Ovary (tissue), 9 donors: ENCODE measurements around the gene AKAP6. TPM values are rescaled to one million over a fixed set of nuclear protein-coding genes. Genes with fewer than 3 reads are reported as not detected.

Source experiments
- DNase-seq, 5 donors: peaks; one replicate each; pipeline ENCODE4 v3.0.0-alpha.2; 2019 to 2020
- H3K27ac ChIP-seq, 2 donors: fragments of 200-600 bp; one replicate each; pipeline versions ENCODE4 v1.5.1 to v1.8.0; 2019 to 2022
- H3K27me3 ChIP-seq: fragments of 200-600 bp; one replicate; pipeline ENCODE4 v1.8.0; 2022
- H3K36me3 ChIP-seq: fragments of 200-600 bp; sonication (generic); one replicate; pipeline ENCODE4 v1.5.1; 2019
- H3K4me1 ChIP-seq: one replicate; pipeline ENCODE4 v1.8.1; 2013; ENCODE audit warnings: mild to moderate bottlenecking, moderate library complexity; ENCODE audit not compliant: insufficient read depth
- H3K4me3 ChIP-seq: fragments of 200-600 bp; sonication (generic); one replicate; pipeline ENCODE4 v1.5.1; 2017
- H3K9me3 ChIP-seq, 2 donors: fragments of 200-600 bp in 1 of 2; sonication (generic) in 1 of 2; one replicate each; pipeline versions ENCODE4 v1.5.1 to v1.8.1; 2013 to 2019; ENCODE audit warnings: mild to moderate bottlenecking in 1 of 2, moderate library complexity in 1 of 2
- CTCF ChIP-seq, 3 donors: fragments of 450-650 bp in 2 of 3; fragments of 200-600 bp in 1 of 3; IDR thresholded peaks; one replicate each; pipeline versions ENCODE4 v1.5.1 to v1.8.0; 2016 to 2022; ENCODE audit warnings: antibody characterized with exemption in 3 of 3, mild to moderate bottlenecking in 1 of 3
- EP300 ChIP-seq: sonication (generic); formaldehyde crosslinking; IDR thresholded peaks from one replicate; pipeline ENCODE4 v1.6.1; 2017; ENCODE audit warnings: antibody characterized with exemption
- POLR2A ChIP-seq: fragments of 450-650 bp; IDR thresholded peaks from one replicate; pipeline ENCODE4 v1.6.1; 2017; ENCODE audit warnings: antibody characterized with exemption, mild to moderate bottlenecking, moderate library complexity
- WGBS, 3 donors: extraction: QIAGEN DNeasy Blood & Tissue Kit in 1 of 3; methylation state at CpG; one replicate each; pipeline versions ENCODE4 v1.1.5 to v1.1.7; 2013 to 2017; 5-methylcytosine and 5-hydroxymethylcytosine counted together
- intact Hi-C, 4 donors: fragments of 100-400 bp; cut with DNase I; formaldehyde crosslinking; loops; one replicate each; pipeline versions ENCODE4 v1.11.0 to v1.15.1; 2022 to 2023
- polyA plus RNA-seq, 2 donors: library from polyadenylated mRNA; stranded (reverse); fragments of 200-250 nt in 1 of 2; fragments of 350-450 nt in 1 of 2; fragmentation: Illumina TruSeq in 1 of 2; extraction: RNeasy Lipid Tissue Mini Kit (QIAGEN cat#74804) in 1 of 2; gene quantifications; one replicate each; pipeline ENCODE4 v1.2.3, GENCODE V29; 2013 to 2014
- total RNA-seq, 7 donors: library from RNA; depleted of rRNA in 2 of 7; stranded (reverse); fragments of >200 nt in 2 of 7; fragmentation: NEBNext Ultra II Directional in 3 of 7; extraction: Animal tissue kit (Norgen Biotek cat#: 25700) in 3 of 7; gene quantifications; one replicate each; pipeline versions ENCODE4 v1.1.0 to v1.2.4, GENCODE V29; 2016 to 2023
- donor health status: DM: no; HTN: no; CAD: no; lungs with moderate emphysema.
- donor health status: DM: no; HTN: no; CAD: no.
- donor health status: Bipolar disorder and iron deficiency.
- donor health status: DM: yes; HTN: yes; CAD: no.
- donor health status: DM: no; HTN: no; CAD: no.
- donor health status: DM: yes; HTN: yes; CAD: no.

The AKAP6 gene
- total and polyA plus RNA-seq, 9 donors, result 2.3 to 13.1 (median 6.9) TPM

- no peak for DNase-seq
- intact Hi-C loops, result no loop called here
- WGBS, 3 donors, result 64 to 77% (median 76%) methylated on average over 3 of the region's 3 CpGs
- H3K36me3 ChIP-seq, result no peaks in the 10 kb centered on the region
- no peak for TF ChIP-seq EP300
- no peak for TF ChIP-seq CTCF (IDR thresholded peaks at IDR 0.05)
- no peak for TF ChIP-seq POLR2A
- no peak overlapping the region for H3K4me3 ChIP-seq
- H3K27me3 ChIP-seq, result no peaks in the 10 kb centered on the region
- H3K9me3 ChIP-seq, result no peaks in the 10 kb centered on the region
- H3K27ac ChIP-seq, result no peak overlapping the region
- H3K4me1 ChIP-seq, result peaks cover under 1% of the 10 kb centered on the region
Measured at GRCh38 chr14:32694795-32695449, 365.8 kb downstream of the AKAP6 start.

DNA sequence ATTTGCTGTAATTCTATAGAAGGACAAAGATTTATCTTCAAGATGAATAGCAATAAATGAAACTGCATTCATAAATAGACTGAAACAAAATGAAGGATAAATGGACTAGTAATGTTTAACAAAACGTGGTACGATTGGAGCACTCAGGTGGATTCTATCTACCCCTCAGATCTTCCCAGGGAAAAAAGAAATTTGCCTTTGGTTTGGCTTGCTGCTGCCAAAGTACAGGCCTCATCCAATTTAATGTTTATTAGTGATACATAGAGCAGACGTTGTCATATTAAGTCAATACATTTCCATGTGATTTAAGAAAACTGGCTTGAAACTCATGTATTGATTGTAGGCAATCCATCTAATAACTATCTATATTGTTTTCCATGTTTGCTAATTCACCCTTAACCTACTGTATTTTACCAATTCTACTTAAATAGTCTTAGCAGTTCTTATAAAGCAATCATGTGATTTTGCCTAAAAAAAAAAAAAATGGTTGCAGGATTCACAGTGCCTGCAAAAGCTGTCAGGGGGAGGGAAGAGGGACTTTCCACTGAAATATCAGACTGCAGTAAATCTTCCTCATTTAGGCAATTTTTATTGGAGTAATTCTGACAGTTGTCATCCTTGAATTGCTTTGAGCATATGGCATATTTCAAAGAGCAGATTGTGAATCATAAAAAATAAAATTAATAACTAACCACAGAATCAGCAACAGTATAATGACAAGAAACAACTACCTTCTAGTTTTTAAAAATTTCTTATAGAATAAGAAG is 367.4 kb downstream of the AKAP6 start:
- peaks cover 2% of the 10 kb centered on the region for H3K4me1 ChIP-seq
- no peaks in the 10 kb centered on the region for H3K9me3 ChIP-seq
- no peaks in the 10 kb centered on the region for H3K36me3 ChIP-seq
- no peaks in the 10 kb centered on the region for H3K27me3 ChIP-seq
- no peak for DNase-seq
- no peak overlapping the region for H3K4me3 ChIP-seq
- WGBS, 3 donors, result 91 to 96% (median 93%) methylated on average over 3 of the region's 3 CpGs
- TF ChIP-seq CTCF (IDR thresholded peaks at IDR 0.05) (no peak), EP300 (no peak), POLR2A (no peak)
- intact Hi-C loops, result no loop called here
- no peak overlapping the region for H3K27ac ChIP-seq

DNA sequence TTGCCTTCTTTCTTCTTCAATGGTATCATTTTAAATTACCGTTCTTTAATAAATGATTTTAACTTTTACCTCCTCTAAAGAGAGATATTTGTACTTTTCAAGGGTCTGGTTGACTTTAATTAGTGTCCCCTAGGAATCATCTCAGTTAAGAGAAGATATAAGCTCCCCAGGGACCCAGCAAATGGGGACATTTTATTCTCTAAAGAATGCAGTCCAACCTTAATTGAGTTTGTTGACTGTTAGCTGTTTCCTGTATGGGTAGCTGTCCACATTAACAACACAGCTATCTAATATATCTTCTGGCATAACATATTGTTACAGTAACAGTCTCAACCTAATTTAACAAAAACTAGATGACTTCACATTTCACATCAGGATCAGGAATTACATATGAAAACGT is 368.0 kb downstream of the AKAP6 start:
- Histone ChIP-seq H3K36me3 (no peaks in the 10 kb centered on the region), H3K4me3 (no peak overlapping the region), H3K4me1 (peaks cover 2% of the 10 kb centered on the region), H3K27me3 (no peaks in the 10 kb centered on the region), H3K27ac (no peak overlapping the region), H3K9me3 (no peaks in the 10 kb centered on the region)
- DNase-seq, result no peak
- 56 to 77% (median 74%) methylated on average over 2 of the region's 2 CpGs for WGBS, 3 donors
- intact Hi-C loops, result no loop called here
- TF ChIP-seq EP300 (no peak), CTCF (IDR thresholded peaks at IDR 0.05) (no peak), POLR2A (no peak)

DNA sequence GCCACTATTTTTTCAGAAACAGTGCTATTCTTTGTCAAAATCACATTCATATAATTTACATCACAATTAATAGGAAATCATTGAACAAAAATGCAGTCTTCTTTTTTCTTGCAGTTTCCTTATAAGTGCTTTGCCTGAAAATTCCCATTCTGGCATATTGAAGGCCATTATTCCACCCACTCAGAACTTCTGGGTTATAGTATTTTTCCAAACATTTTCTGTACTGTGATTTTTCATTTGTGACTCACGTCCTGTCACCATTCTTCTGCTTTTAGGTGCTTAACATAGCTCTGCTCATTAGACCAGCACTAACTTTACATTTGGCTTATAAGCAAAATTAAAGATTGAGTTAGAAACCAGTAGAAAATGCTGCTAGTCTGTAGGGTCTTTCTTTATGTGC is 368.6 kb downstream of the AKAP6 start:
- Histone ChIP-seq H3K27me3 (no peaks in the 10 kb centered on the region), H3K4me1 (peaks cover 4% of the 10 kb centered on the region), H3K36me3 (no peaks in the 10 kb centered on the region), H3K27ac (no peak overlapping the region), H3K9me3 (no peaks in the 10 kb centered on the region), H3K4me3 (no peak overlapping the region)
- intact Hi-C loops, result no loop called here
- 78 to 91% (median 79%) methylated on average over 1 of the region's 1 CpG for WGBS, 3 donors
- DNase-seq, result no peak
- no peak for TF ChIP-seq POLR2A
- no peak for TF ChIP-seq EP300
- no peak for TF ChIP-seq CTCF (IDR thresholded peaks at IDR 0.05)
